NOMO-1 treated with dmso at 0.1 percent for 144 hours (cell line): ENCODE measurements around the gene GCLM.

Experiments
- DNase-seq: peaks from one replicate; lab custom pipeline; 2025; ENCODE audit not compliant: unreplicated experiment; lab: John Stamatoyannopoulos, UW

The GCLM gene

DNA sequence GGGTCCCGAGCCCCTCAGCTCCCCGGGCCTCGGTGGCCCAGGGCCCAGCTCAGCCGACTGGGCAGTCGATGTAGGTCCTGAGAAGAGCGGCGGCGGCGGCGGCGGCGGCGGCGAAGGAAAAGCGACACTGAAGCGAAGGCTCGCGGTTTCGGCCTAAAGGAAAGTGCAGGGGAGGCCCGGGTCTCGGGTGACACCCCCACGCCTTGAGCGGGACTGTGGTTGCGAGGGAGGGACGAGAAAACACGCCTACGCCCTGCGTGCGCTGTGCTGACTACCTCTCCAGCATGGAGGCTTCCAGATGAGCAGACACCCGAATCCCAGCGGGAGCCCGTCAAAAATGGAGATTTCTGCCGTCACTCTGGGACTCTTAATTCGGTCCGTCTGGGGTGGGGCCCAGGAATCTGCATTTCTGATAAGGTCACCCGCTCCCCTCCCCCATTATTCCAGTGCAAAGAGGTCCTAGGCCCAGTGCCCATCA is 61.4 kb downstream of the GCLM start:
- DNase-seq: peak; percentile 40

- peak; percentile 58 for DNase-seq
Measured at GRCh38 chr1:93846992-93847810, 62.0 kb downstream of the GCLM start.

GRCh38 chr1:93846206-93846991 is 62.8 kb downstream of the GCLM start:
- peak; percentile 69 for DNase-seq

GRCh38 chr1:93845538-93846205 is 63.6 kb downstream of the GCLM start:
- DNase-seq: no peak

GRCh38 chr1:93844262-93845045 is 64.8 kb downstream of the GCLM start:
- peak; percentile 69 for DNase-seq

- DNase-seq: no peak
Measured at GRCh38 chr1:93842750-93843500, 66.3 kb downstream of the GCLM start.

- no peak for DNase-seq
Measured at GRCh38 chr1:93841771-93842170, 67.5 kb downstream of the GCLM start.

DNA sequence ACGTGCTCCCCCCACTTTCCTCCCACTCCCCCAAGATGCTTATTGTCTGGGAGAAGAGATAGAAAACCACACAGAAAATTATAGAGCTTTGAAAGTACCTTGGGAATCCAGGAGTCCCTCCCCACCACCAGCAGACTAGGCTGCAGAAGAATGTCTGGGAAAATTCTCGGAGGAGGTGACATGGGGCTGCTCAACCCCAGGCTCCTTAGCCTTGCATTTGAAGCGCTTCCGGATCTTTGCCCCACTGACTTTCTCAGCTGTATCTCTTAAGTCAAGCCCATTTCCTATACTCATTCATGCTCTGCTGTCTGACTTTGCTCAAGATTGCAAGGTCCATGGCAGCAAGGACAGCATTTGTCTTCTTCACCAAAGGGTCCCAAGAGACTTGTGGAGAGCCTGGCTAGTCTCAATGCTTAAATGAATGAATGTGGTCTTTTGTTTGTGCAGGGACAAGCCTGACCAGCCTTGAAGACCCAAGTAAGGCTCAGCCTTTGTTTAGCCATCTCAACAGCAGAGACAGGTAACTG is 68.2 kb downstream of the GCLM start:
- DNase-seq: no peak

- no peak for DNase-seq
Measured at GRCh38 chr1:93839753-93840152, 69.5 kb downstream of the GCLM start.

- DNase-seq: no peak
Measured at GRCh38 chr1:93839307-93839706, 69.9 kb downstream of the GCLM start.

- no peak for DNase-seq
Measured at GRCh38 chr1:93837961-93838360, 71.3 kb downstream of the GCLM start.
